CD4-positive, alpha-beta memory T cell (primary cell): Measurements from ENCODE around the gene CTDNEP1. TPM values are rescaled to one million over a fixed set of nuclear protein-coding genes. Genes with fewer than 3 reads are reported as not detected.

Source experiments
- CTCF ChIA-PET: fragments of 350-600 bp; sonication (Branson Sonifier 250); formaldehyde crosslinking; loops from one replicate; lab custom pipeline; 2021; ENCODE audit warnings: inconsistent platforms; ENCODE audit not compliant: partially characterized antibody; lab: Charles Lee
- POLR2A ChIA-PET: fragments of 350-600 bp; sonication (Branson Sonifier 250); formaldehyde crosslinking; loops from one replicate; lab custom pipeline; 2021; ENCODE audit not compliant: partially characterized antibody; lab: Charles Lee
- DNase-seq, 5 donors: peaks; one replicate each; pipeline versions ENCODE4 v3.0.0 to v3.0.0-alpha.2; 2020 to 2022; ENCODE audit warnings: mixed read lengths in 1 of 5
- H3K27ac ChIP-seq: one replicate; pipeline ENCODE4 v1.7.0; 2013; ENCODE audit warnings: low read depth, low read length
- H3K27me3 ChIP-seq: 2 replicates; pipeline ENCODE4 v1.7.0; 2013; ENCODE audit warnings: mild to moderate bottlenecking, low read length, moderate library complexity; ENCODE audit not compliant: insufficient read depth
- H3K36me3 ChIP-seq: 2 replicates; pipeline ENCODE4 v1.7.0; 2013; ENCODE audit warnings: mild to moderate bottlenecking, low read length, moderate library complexity; ENCODE audit not compliant: insufficient read depth
- H3K4me1 ChIP-seq: 2 replicates; pipeline ENCODE4 v1.7.0; 2013; ENCODE audit warnings: mild to moderate bottlenecking, low read length, moderate library complexity; ENCODE audit not compliant: insufficient read depth
- H3K4me3 ChIP-seq, 2 donors: one replicate each; pipeline ENCODE4 v1.7.0; 2013; ENCODE audit warnings: low read length in 2 of 2, mild to moderate bottlenecking in 1 of 2
- H3K9me3 ChIP-seq, 2 donors: one replicate each; pipeline ENCODE4 v1.7.0; 2013; ENCODE audit warnings: low read length in 2 of 2, control low read depth in 1 of 2; ENCODE audit not compliant: control insufficient read depth in 1 of 2
- H3K27ac Mint-ChIP-seq, 7 donors: one replicate each; pipeline ENCODE4 v1.8.0; 2020 to 2021; ENCODE audit warnings: mixed read lengths in 7 of 7, mild to moderate bottlenecking in 6 of 7, inconsistent platforms in 3 of 7, moderate library complexity in 3 of 7
- H3K27me3 Mint-ChIP-seq, 2 donors: one replicate each; pipeline ENCODE4 v1.8.0; 2020 to 2021; ENCODE audit warnings: mixed read lengths in 2 of 2
- H3K36me3 Mint-ChIP-seq, 2 donors: one replicate each; pipeline ENCODE4 v1.8.0; 2020 to 2021; ENCODE audit warnings: mixed read lengths in 2 of 2, inconsistent platforms in 1 of 2, mild to moderate bottlenecking in 1 of 2
- H3K4me1 Mint-ChIP-seq, 4 donors: one replicate each; pipeline ENCODE4 v1.8.0; 2020 to 2021; ENCODE audit warnings: mixed read lengths in 4 of 4, mild to moderate bottlenecking in 1 of 4
- H3K4me3 Mint-ChIP-seq, 8 donors: one replicate each; pipeline ENCODE4 v1.8.0; 2020 to 2021; ENCODE audit warnings: mixed read lengths in 8 of 8, mild to moderate bottlenecking in 7 of 8, moderate library complexity in 6 of 8, inconsistent platforms in 3 of 8
- H3K9me3 Mint-ChIP-seq, 8 donors: one replicate each; pipeline ENCODE4 v1.8.0; 2020 to 2021; ENCODE audit warnings: mixed read lengths in 8 of 8, mild to moderate bottlenecking in 5 of 8, inconsistent platforms in 3 of 8, moderate library complexity in 1 of 8
- intact Hi-C: fragments of 100-400 bp; cut with micrococcal nuclease; formaldehyde crosslinking; loops from one replicate; pipeline ENCODE4 v1.15.1; 2023
- polyA plus RNA-seq, 2 donors: library from polyadenylated mRNA; unstranded; fragments of 300-500 nt; fragmentation: Illumina TruSeq; gene quantifications; one replicate each; pipeline ENCODE4 v1.2.3, GENCODE V29; 2021
- total RNA-seq, 2 experiments: library from RNA; stranded (reverse); gene quantifications; one replicate each; pipeline ENCODE4 v1.2.3, GENCODE V29; 2021

The CTDNEP1 gene
- total and polyA plus RNA-seq, 4 experiments from 2014 or later = 42.4 to 157 (median 102) TPM

GRCh38 chr17:7226721-7227710 is 24.5 kb downstream of the CTDNEP1 start:
- CTCF ChIA-PET = no interaction called here
- no peaks in the 10 kb centered on the region for H3K9me3 ChIP-seq
- H3K4me3 ChIP-seq = no peak overlapping the region
- Mint-ChIP-seq H3K9me3 (no peaks in the 10 kb centered on the region), H3K36me3 (peaks cover 20 to 63% of the 10 kb centered on the region in 2 donors), H3K4me1 (peaks cover 3 to 13% (median 7%) of the 10 kb centered on the region in 4 donors), H3K27ac (no peak overlapping the region), H3K4me3 (no peak overlapping the region), H3K27me3 (no peaks in the 10 kb centered on the region)
- intact Hi-C loops = no loop called here
- peaks cover 3% of the 10 kb centered on the region for H3K4me1 ChIP-seq
- POLR2A ChIA-PET = interaction anchor here (15.3 to 17.6 kb wide), 2 partner anchors 6 to 9 kb away, joined by 435 read pairs; partner anchors contain the start of genes ACADVL, DLG4, DVL2 and GABARAP
- peaks cover 56% of the 10 kb centered on the region for H3K36me3 ChIP-seq
- no peaks in the 10 kb centered on the region for H3K27me3 ChIP-seq
- H3K27ac ChIP-seq = no peak overlapping the region
- no peak for DNase-seq

DNA sequence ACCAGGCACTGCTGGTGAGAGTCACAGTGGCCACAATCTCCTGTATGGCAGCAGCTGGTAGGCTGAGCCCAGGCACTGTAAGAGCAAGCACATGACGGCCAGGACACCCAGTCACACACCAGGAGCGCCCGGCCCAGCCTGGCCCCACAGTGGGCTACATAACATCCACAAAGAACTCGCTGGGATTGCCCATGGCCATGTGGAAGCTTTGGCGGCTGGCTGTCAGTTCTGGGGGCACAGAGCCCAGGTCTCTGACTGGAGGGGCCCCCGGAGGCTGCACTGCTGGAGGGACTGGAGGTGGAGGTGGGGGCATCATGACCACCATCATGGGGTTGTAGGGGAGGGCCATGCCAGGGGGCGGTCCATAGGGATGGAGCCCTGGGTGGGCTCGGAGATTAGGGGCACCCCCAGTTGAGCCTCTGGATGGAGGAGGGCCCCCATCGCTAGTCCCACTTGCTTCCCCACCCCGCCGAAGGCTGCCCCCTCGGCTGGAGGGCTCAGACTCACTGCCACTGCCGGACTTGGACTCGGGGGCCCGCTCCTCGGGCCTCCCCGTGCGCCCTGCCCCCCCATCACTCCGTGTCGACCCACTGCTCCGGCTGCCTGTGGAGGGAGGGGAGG is 25.7 kb downstream of the CTDNEP1 start:
- ChIA-PET CTCF (no interaction called here), POLR2A (interaction anchor here (15.3 kb wide), 1 partner anchor 10 kb away, joined by 435 read pairs; the partner anchor contains the start of genes DVL2, GABARAP and PHF23)
- H3K36me3 Mint-ChIP-seq = peaks cover 18 to 64% of the 10 kb centered on the region in 2 donors
- intact Hi-C loops = no loop called here
- H3K27me3 Mint-ChIP-seq = no peaks in the 10 kb centered on the region
- H3K4me1 Mint-ChIP-seq = peaks cover 8 to 14% (median 12%) of the 10 kb centered on the region in 4 donors
- DNase-seq = peak in 1 of 5 donors; percentile 36
- H3K27ac Mint-ChIP-seq = peak overlapping the region in 1 of 7 donors; percentile 38
- H3K9me3 ChIP-seq = no peaks in the 10 kb centered on the region
- no peaks in the 10 kb centered on the region for H3K27me3 ChIP-seq
- no peak overlapping the region for H3K27ac ChIP-seq
- no peak overlapping the region for H3K4me3 Mint-ChIP-seq
- H3K9me3 Mint-ChIP-seq = no peaks in the 10 kb centered on the region
- H3K4me1 ChIP-seq = peaks cover 6% of the 10 kb centered on the region
- no peak overlapping the region for H3K4me3 ChIP-seq
- H3K36me3 ChIP-seq = peaks cover 58% of the 10 kb centered on the region

DNA sequence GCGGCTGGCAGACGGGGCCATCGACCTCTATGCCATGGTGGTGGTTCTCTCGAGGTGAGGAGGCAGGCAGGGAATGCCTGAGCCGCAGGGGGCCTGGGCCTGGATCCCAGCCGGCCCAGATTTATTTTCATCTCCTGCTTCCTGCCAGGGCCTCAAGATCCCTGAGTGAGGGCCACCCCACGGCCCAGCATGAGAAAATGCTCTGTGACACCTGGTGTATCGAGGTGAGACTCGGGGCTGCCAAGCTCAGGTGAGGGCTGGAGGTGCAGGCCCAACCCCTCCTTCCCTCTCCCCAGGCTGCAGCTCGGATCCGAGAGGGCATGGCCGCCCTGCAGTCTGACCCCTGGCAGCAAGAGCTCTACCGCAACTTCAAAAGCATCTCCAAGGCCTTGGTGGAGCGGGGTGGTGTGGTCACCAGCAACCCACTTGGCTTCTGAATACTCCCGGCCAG is 26.8 kb downstream of the CTDNEP1 start:
- ChIA-PET CTCF (interaction anchor here (1.3 kb wide), 1 partner anchor 72 kb away, joined by 3 read pairs; no protein-coding TSS in a partner anchor), POLR2A (interaction anchor here (1.1 to 15.3 kb wide), 2 partner anchors 11 to 22 kb away, joined by 3 to 435 read pairs; partner anchors contain the start of genes DVL2, GABARAP and PHF23)
- H3K36me3 ChIP-seq = peaks cover 49% of the 10 kb centered on the region
- intact Hi-C loops = no loop called here
- no peaks in the 10 kb centered on the region for H3K9me3 Mint-ChIP-seq
- H3K9me3 ChIP-seq = no peaks in the 10 kb centered on the region
- H3K27me3 ChIP-seq = no peaks in the 10 kb centered on the region
- H3K36me3 Mint-ChIP-seq = peaks cover 17 to 61% of the 10 kb centered on the region in 2 donors
- H3K27me3 Mint-ChIP-seq = no peaks in the 10 kb centered on the region
- no peak overlapping the region for H3K4me3 Mint-ChIP-seq
- H3K27ac Mint-ChIP-seq = peak overlapping the region in 1 of 7 donors; percentile 38
- H3K4me1 ChIP-seq = peaks cover 14% of the 10 kb centered on the region
- H3K4me3 ChIP-seq = no peak overlapping the region
- no peak for DNase-seq
- H3K4me1 Mint-ChIP-seq = peaks cover 13 to 21% (median 15%) of the 10 kb centered on the region in 4 donors
- H3K27ac ChIP-seq = no peak overlapping the region

DNA sequence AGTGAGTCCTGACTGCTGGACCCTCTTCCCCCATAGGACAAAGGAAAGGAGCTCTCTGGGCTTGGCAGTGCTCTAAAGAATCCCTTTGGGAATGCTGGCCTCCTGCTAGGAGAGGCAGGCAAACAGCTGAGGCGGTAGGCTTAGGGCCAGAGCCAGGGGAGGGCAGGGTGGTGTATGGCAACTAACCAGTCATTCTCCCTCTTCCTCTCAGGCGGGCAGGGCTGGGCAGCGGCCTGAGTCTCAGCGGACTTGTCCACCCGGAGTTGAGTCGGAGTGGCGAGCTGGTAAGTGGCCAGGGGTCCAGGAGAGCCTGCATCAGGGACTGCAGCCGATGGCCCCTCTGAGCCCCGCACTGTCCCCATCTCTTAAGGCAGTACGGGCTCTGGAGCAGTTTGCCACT is 27.4 kb downstream of the CTDNEP1 start:
- CTCF ChIA-PET = interaction anchor here (1.3 kb wide), 1 partner anchor 73 kb away, joined by 3 read pairs; no protein-coding TSS in a partner anchor
- H3K4me1 ChIP-seq = peaks cover 19% of the 10 kb centered on the region
- peak in 1 of 5 donors; percentile 26 for DNase-seq
- no peaks in the 10 kb centered on the region for H3K9me3 ChIP-seq
- H3K27me3 Mint-ChIP-seq = no peaks in the 10 kb centered on the region
- H3K4me3 ChIP-seq = no peak overlapping the region
- peaks cover 17 to 26% (median 21%) of the 10 kb centered on the region in 4 donors for H3K4me1 Mint-ChIP-seq
- no peak overlapping the region for H3K27ac ChIP-seq
- no peaks in the 10 kb centered on the region for H3K9me3 Mint-ChIP-seq
- peaks cover 12 to 56% of the 10 kb centered on the region in 2 donors for H3K36me3 Mint-ChIP-seq
- POLR2A ChIA-PET = interaction anchor here (1.1 to 15.3 kb wide), 2 partner anchors 12 to 21 kb away, joined by 3 to 435 read pairs; partner anchors contain the start of genes DVL2, GABARAP and PHF23
- peak overlapping the region in 1 of 7 donors; percentile 68 for H3K27ac Mint-ChIP-seq
- peaks cover 44% of the 10 kb centered on the region for H3K36me3 ChIP-seq
- intact Hi-C loops = no loop called here
- H3K27me3 ChIP-seq = no peaks in the 10 kb centered on the region
- no peak overlapping the region for H3K4me3 Mint-ChIP-seq

DNA sequence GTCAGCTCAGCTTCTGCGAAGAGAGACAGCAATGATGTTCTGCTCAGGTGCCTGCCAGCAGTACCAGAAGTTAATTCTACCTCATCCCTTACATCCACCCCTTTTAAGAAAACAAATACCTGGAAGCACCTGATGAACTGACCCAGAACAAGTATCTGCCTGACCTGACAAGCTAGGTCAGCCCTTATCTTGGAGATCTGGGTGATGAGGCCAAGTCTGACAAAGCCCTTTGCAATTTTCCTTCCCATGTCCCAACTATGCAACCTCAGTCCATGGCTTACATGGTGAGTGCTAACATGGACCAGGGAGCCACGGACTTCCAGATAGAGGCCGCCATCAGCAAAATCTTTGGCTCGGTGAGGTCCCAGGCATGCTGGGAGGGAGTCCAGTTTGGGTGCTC is 28.2 kb downstream of the CTDNEP1 start:
- Mint-ChIP-seq H3K36me3 (peaks cover 11 to 51% of the 10 kb centered on the region in 2 donors), H3K27me3 (no peaks in the 10 kb centered on the region), H3K27ac (peak overlapping the region in 3 of 7 donors; percentile 6 to 50 (median 23)), H3K4me1 (peaks cover 17 to 34% (median 25%) of the 10 kb centered on the region in 4 donors), H3K4me3 (no peak overlapping the region), H3K9me3 (no peaks in the 10 kb centered on the region)
- intact Hi-C loops = no loop called here
- H3K4me3 ChIP-seq = no peak overlapping the region
- H3K27ac ChIP-seq = no peak overlapping the region
- ChIA-PET CTCF (interaction anchor here (5.9 kb wide), 1 partner anchor 74 kb away, joined by 79 read pairs; no protein-coding TSS in a partner anchor), POLR2A (interaction anchor here (15.3 kb wide), 1 partner anchor 12 kb away, joined by 435 read pairs; the partner anchor contains the start of genes DVL2, GABARAP and PHF23)
- peaks cover 26% of the 10 kb centered on the region for H3K4me1 ChIP-seq
- H3K27me3 ChIP-seq = no peaks in the 10 kb centered on the region
- H3K9me3 ChIP-seq = no peaks in the 10 kb centered on the region
- DNase-seq = peak in 1 of 5 donors; percentile 9
- peaks cover 39% of the 10 kb centered on the region for H3K36me3 ChIP-seq

DNA sequence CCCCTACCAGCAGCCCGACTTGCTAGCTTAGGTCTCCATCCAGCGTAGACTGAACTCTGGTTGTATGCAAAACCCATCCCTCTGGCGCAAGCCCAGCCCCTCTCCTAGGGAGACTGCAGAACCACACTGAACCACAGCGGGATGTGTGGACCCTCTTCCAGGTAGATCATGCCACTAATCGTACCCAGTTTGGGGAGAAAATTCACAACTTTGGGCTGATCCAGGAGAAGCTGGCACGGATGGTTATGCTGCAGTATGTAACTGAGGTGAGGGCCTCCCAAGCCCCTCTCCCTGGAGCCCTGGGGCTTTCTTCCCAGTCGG is 28.6 kb downstream of the CTDNEP1 start:
- Mint-ChIP-seq H3K4me3 (peak overlapping the region in 1 of 8 donors; percentile 17), H3K27ac (peak overlapping the region in 2 of 7 donors; percentile 50 to 82), H3K9me3 (no peaks in the 10 kb centered on the region), H3K27me3 (no peaks in the 10 kb centered on the region), H3K4me1 (peaks cover 18 to 38% (median 26%) of the 10 kb centered on the region in 4 donors), H3K36me3 (peaks cover 7 to 47% of the 10 kb centered on the region in 2 donors)
- Histone ChIP-seq H3K27me3 (no peaks in the 10 kb centered on the region), H3K4me1 (peaks cover 30% of the 10 kb centered on the region), H3K9me3 (no peaks in the 10 kb centered on the region), H3K4me3 (no peak overlapping the region), H3K36me3 (peaks cover 39% of the 10 kb centered on the region), H3K27ac (no peak overlapping the region)
- intact Hi-C loops = no loop called here
- POLR2A ChIA-PET = interaction anchor here (15.3 kb wide), 1 partner anchor 13 kb away, joined by 435 read pairs; the partner anchor contains the start of genes DVL2, GABARAP and PHF23
- CTCF ChIA-PET = interaction anchor here (5.9 kb wide), 1 partner anchor 75 kb away, joined by 79 read pairs; no protein-coding TSS in a partner anchor
- DNase-seq = peak in 1 of 5 donors; percentile 21
